Ascending aorta (tissue), 2 donors: ENCODE results near the gene RPSA. TPM values are rescaled to one million over a fixed set of nuclear protein-coding genes. Genes with fewer than 3 reads are reported as not detected.
A peak's percentile ranks its signal among the peaks of the same experiment; 100 is the strongest.

ENCODE experiments used
- DNase-seq, 2 donors: peaks; one replicate each; pipeline ENCODE4 v3.0.0-alpha.2; 2019; ENCODE audit warnings: low spot score in 2 of 2
- H3K27ac ChIP-seq, 2 donors: fragments of 200-600 bp; sonication (generic); one replicate each; pipeline ENCODE4 v1.5.1; 2016 to 2017; ENCODE audit warnings: mild to moderate bottlenecking in 1 of 2
- H3K27me3 ChIP-seq: fragments of 200-600 bp; sonication (generic); one replicate; pipeline ENCODE4 v1.5.1; 2017
- H3K36me3 ChIP-seq, 2 donors: fragments of 200-600 bp; sonication (generic); one replicate each; pipeline ENCODE4 v1.5.1; 2016
- H3K4me1 ChIP-seq, 2 donors: fragments of 200-600 bp; sonication (generic); one replicate each; pipeline ENCODE4 v1.5.1; 2016 to 2017; ENCODE audit warnings: mild to moderate bottlenecking in 1 of 2
- H3K4me3 ChIP-seq, 2 donors: fragments of 200-600 bp; sonication (generic); one replicate each; pipeline ENCODE4 v1.5.1; 2016 to 2017; ENCODE audit warnings: mild to moderate bottlenecking in 1 of 2
- H3K9me3 ChIP-seq, 2 donors: fragments of 200-600 bp; sonication (generic); one replicate each; pipeline ENCODE4 v1.5.1; 2016
- intact Hi-C: fragments of 100-400 bp; cut with DNase I; formaldehyde crosslinking; loops from one replicate; pipeline ENCODE4 v1.15.1; 2023
- total RNA-seq: library from RNA; depleted of rRNA; stranded (reverse); fragments of >200 nt; gene quantifications from one replicate; pipeline ENCODE4 v1.1.0, GENCODE V29; 2016
- TF ChIP-seq, protein P1 (sequence below), 3 experiments: fragments of 200-600 bp in 2 of 3; fragments of 450-650 bp in 1 of 3; sonication (generic) in 2 of 3; IDR thresholded peaks; one replicate each; pipeline ENCODE4 v1.5.1; 2016 to 2019; ENCODE audit warnings: antibody characterized with exemption in 3 of 3, mild to moderate bottlenecking in 1 of 3, moderate library complexity in 1 of 3

The RPSA gene
- total RNA-seq, 1 donor from 2014 or later, result 745 TPM

GRCh38 chr3:39407259-39407629 is 724 bp downstream of the RPSA start:
- Histone ChIP-seq H3K36me3 (peaks cover 23 to 37% of the 10 kb centered on the region in 2 donors), H3K27ac (peak overlapping the region; percentile 78 to 79), H3K4me1 (peaks cover 0 to 17% of the 10 kb centered on the region in 2 donors), H3K4me3 (peak overlapping the region; percentile 80 to 88), H3K9me3 (no peaks in the 10 kb centered on the region), H3K27me3 (no peaks in the 10 kb centered on the region)
- TF ChIP-seq, protein P1, sequence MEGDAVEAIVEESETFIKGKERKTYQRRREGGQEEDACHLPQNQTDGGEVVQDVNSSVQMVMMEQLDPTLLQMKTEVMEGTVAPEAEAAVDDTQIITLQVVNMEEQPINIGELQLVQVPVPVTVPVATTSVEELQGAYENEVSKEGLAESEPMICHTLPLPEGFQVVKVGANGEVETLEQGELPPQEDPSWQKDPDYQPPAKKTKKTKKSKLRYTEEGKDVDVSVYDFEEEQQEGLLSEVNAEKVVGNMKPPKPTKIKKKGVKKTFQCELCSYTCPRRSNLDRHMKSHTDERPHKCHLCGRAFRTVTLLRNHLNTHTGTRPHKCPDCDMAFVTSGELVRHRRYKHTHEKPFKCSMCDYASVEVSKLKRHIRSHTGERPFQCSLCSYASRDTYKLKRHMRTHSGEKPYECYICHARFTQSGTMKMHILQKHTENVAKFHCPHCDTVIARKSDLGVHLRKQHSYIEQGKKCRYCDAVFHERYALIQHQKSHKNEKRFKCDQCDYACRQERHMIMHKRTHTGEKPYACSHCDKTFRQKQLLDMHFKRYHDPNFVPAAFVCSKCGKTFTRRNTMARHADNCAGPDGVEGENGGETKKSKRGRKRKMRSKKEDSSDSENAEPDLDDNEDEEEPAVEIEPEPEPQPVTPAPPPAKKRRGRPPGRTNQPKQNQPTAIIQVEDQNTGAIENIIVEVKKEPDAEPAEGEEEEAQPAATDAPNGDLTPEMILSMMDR (IDR thresholded peaks at IDR 0.05), result no peak
- intact Hi-C loops, result loop anchor here (5.0 kb wide), 1 partner anchor 1470 kb away; no protein-coding TSS in a partner anchor
- DNase-seq, result no peak

DNA sequence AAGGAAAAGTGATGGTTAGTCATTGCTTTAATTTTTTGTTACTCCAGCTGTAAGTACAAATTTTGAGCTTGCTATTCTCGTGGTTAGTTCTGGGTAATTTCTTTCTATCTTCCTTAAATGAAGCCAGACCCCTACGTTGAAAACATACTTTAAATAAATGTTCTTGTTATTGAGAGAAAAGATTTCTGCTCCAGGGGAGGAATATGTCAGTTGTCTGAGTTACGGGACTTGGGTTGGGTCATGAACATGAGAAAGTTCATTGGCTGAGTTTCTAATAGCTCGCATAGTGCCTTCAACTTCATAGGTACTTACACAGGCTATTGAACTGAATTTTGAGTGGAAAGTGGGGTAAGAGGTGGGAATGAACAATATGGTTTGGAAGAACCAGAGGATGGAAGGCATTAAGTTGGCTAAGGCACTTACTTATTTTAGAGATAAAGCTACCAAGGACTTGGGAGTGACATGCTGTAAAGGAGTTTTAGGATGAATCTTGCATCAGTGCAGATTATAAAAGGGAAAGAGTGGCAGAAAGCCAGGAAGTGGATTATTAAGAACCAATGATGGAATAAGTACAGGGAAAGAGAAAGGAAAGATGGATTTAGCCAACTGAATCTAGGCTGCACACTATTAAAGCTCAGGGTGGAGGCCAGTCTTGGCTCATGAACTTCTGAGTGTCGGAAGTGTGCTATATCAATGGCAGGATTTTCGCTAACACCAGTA is 1.4 kb downstream of the RPSA start:
- intact Hi-C loops, result loop anchor here (5.0 kb wide), 1 partner anchor 1469 kb away; no protein-coding TSS in a partner anchor
- H3K27me3 ChIP-seq, result no peaks in the 10 kb centered on the region
- DNase-seq, result no peak
- H3K27ac ChIP-seq, result peak overlapping the region in 1 of 2 donors; percentile 79
- TF ChIP-seq, protein P1 (IDR thresholded peaks at IDR 0.05), result no peak
- peak overlapping the region in 1 of 2 donors; percentile 88 for H3K4me3 ChIP-seq
- peaks cover 0 to 17% of the 10 kb centered on the region in 2 donors for H3K4me1 ChIP-seq
- H3K36me3 ChIP-seq, result peaks cover 29 to 44% of the 10 kb centered on the region in 2 donors
- H3K9me3 ChIP-seq, result no peaks in the 10 kb centered on the region

DNA sequence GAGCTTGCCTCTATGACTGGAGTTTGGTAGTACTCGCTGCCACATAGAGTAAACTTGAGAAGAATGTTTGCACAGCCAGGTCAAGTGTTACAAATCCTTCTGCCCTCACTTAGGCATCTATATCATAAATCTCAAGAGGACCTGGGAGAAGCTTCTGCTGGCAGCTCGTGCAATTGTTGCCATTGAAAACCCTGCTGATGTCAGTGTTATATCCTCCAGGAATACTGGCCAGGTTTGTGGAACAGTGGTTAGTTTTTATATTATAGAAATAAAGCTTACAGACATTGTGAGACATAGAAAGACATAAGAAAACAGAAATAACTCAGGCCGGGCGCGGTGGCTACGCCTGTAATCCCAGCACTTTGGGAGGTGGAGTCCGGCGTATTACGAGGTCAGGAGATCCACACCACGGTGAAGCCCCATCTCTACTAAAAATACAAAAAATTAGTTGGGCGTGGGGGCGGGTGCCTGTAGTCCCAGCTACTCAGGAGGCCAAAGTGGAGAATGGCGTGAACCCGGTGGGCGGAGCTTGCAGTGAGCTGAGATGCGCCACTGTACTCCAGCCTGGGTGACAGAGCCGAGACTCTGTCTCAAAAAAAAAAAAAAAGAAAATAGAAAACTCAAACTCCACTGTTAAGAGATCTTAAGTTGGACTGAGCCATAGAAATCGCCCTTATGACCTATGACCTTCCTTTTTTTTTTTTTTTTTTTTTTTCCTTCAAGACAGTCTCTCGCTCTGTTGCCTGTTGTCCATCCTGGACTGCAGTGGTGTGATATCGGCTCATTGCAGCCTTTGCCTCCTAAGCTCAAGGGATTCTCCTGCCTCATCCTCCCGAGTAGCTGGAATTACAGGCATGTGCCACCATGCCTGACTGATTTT is 2.2 kb downstream of the RPSA start:
- Histone ChIP-seq H3K9me3 (no peaks in the 10 kb centered on the region), H3K4me1 (peaks cover 0 to 17% of the 10 kb centered on the region in 2 donors), H3K4me3 (no peak overlapping the region), H3K36me3 (peaks cover 33 to 52% of the 10 kb centered on the region in 2 donors), H3K27ac (no peak overlapping the region), H3K27me3 (no peaks in the 10 kb centered on the region)
- TF ChIP-seq, protein P1 (IDR thresholded peaks at IDR 0.05), result no peak
- DNase-seq, result no peak
- intact Hi-C loops, result loop anchor here (5.0 kb wide), 1 partner anchor 1469 kb away; no protein-coding TSS in a partner anchor

GRCh38 chr3:39409514-39410136 is 3.1 kb downstream of the RPSA start:
- no peak for DNase-seq
- TF ChIP-seq, protein P1 (IDR thresholded peaks at IDR 0.05), result no peak
- H3K9me3 ChIP-seq, result no peaks in the 10 kb centered on the region
- peaks cover 39 to 60% of the 10 kb centered on the region in 2 donors for H3K36me3 ChIP-seq
- intact Hi-C loops, result loop anchor here (5.0 kb wide), 1 partner anchor 1468 kb away; no protein-coding TSS in a partner anchor
- no peak overlapping the region for H3K27ac ChIP-seq
- H3K4me3 ChIP-seq, result no peak overlapping the region
- no peaks in the 10 kb centered on the region for H3K27me3 ChIP-seq
- peaks cover 0 to 17% of the 10 kb centered on the region in 2 donors for H3K4me1 ChIP-seq

- Histone ChIP-seq H3K27ac (no peak overlapping the region), H3K4me1 (peaks cover 0 to 13% of the 10 kb centered on the region in 2 donors), H3K9me3 (no peaks in the 10 kb centered on the region), H3K36me3 (peaks cover 39 to 64% of the 10 kb centered on the region in 2 donors), H3K27me3 (no peaks in the 10 kb centered on the region), H3K4me3 (no peak overlapping the region)
- intact Hi-C loops, result no loop called here
- DNase-seq, result no peak
- TF ChIP-seq, protein P1 (IDR thresholded peaks at IDR 0.05), result no peak
Observed at GRCh38 chr3:39410893-39411292, 4.4 kb downstream of the RPSA start.
